Measurements from ENCODE around the gene REEP6. TPM values are rescaled to one million over a fixed set of nuclear protein-coding genes. Genes with fewer than 3 reads are reported as not detected.

Gene REEP6
- total RNA-seq, 1 experiment from 2014 or later = 9.2 TPM

- POLR2A ChIA-PET = no interaction called here
- no peak for TF ChIP-seq TCF7L2 (IDR thresholded peaks at IDR 0.05; ENCODE audit: low read depth, low read length)
- TF ChIP-seq POLR2AphosphoS5 (IDR thresholded peaks at IDR 0.05; ENCODE audit: low read depth, low read length) = no peak
- TF ChIP-seq, protein P1, sequence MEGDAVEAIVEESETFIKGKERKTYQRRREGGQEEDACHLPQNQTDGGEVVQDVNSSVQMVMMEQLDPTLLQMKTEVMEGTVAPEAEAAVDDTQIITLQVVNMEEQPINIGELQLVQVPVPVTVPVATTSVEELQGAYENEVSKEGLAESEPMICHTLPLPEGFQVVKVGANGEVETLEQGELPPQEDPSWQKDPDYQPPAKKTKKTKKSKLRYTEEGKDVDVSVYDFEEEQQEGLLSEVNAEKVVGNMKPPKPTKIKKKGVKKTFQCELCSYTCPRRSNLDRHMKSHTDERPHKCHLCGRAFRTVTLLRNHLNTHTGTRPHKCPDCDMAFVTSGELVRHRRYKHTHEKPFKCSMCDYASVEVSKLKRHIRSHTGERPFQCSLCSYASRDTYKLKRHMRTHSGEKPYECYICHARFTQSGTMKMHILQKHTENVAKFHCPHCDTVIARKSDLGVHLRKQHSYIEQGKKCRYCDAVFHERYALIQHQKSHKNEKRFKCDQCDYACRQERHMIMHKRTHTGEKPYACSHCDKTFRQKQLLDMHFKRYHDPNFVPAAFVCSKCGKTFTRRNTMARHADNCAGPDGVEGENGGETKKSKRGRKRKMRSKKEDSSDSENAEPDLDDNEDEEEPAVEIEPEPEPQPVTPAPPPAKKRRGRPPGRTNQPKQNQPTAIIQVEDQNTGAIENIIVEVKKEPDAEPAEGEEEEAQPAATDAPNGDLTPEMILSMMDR (IDR thresholded peaks at IDR 0.05) = no peak
- TF ChIP-seq SIN3A (IDR thresholded peaks at IDR 0.05; ENCODE audit: borderline replicate concordance, insufficient read depth, low read depth, low read length) = no peak
- no peak for TF ChIP-seq REST (IDR thresholded peaks at IDR 0.05; ENCODE audit: insufficient read depth in 1 of 2, low read depth in 2 of 2, low read length in 1 of 2)
- Histone ChIP-seq H3K4me1 (ENCODE audit: control insufficient read depth, insufficient read depth, low read length) (no peaks in the 10 kb centered on the region; the same call in 1 of the 2 replicates), H3K4me3 (ENCODE audit: low read depth in 2 of 2, low read length in 2 of 2) (no peak overlapping the region), H3K9me3 (ENCODE audit: control insufficient read depth, insufficient read depth, low read depth, low read length) (no peaks in the 10 kb centered on the region), H3K27ac (ENCODE audit: low read length) (no peak overlapping the region), H3K27me3 (ENCODE audit: control insufficient read depth, insufficient read depth, low read length) (no peaks in the 10 kb centered on the region), H3K36me3 (ENCODE audit: control insufficient read depth, insufficient read depth, low read length) (no peaks in the 10 kb centered on the region; the same call in 1 of the 2 replicates)
- no peak for ATAC-seq
- intact Hi-C loops (cut with micrococcal nuclease; ENCODE audit: unreplicated experiment) (no loop called here), in situ Hi-C loops (cut with HindIII; ENCODE audit: low pct_unique_long_range_greater_than_20kb, low sequenced_read_pairs) (no loop called here)
- no TSS peak for BruUV-seq (replicated peaks)
- DNase-seq (ENCODE audit: low read depth, low spot score) = no peak
- CTCF ChIA-PET = no interaction called here
These were observed 1.6 kb downstream of the REEP6 start for GRCh38 chr19:1492474-1493006.

- ChIA-PET CTCF (no interaction called here), POLR2A (no interaction called here)
- Histone ChIP-seq H3K9me3 (ENCODE audit: control insufficient read depth, insufficient read depth, low read depth, low read length) (no peaks in the 10 kb centered on the region), H3K4me3 (ENCODE audit: low read depth in 2 of 2, low read length in 2 of 2) (no peak overlapping the region), H3K36me3 (ENCODE audit: control insufficient read depth, insufficient read depth, low read length) (no peaks in the 10 kb centered on the region; the same call in 1 of the 2 replicates), H3K27me3 (ENCODE audit: control insufficient read depth, insufficient read depth, low read length) (no peaks in the 10 kb centered on the region), H3K4me1 (ENCODE audit: control insufficient read depth, insufficient read depth, low read length) (no peaks in the 10 kb centered on the region; the same call in 1 of the 2 replicates), H3K27ac (ENCODE audit: low read length) (no peak overlapping the region)
- DNase-seq (ENCODE audit: low read depth, low spot score) = no peak
- BruUV-seq (replicated peaks) = no TSS peak
- ATAC-seq = no peak
- intact Hi-C loops (cut with micrococcal nuclease; ENCODE audit: unreplicated experiment) = no loop called here
- TF ChIP-seq REST (IDR thresholded peaks at IDR 0.05; ENCODE audit: insufficient read depth in 1 of 2, low read depth in 2 of 2, low read length in 1 of 2) (no peak), POLR2AphosphoS5 (IDR thresholded peaks at IDR 0.05; ENCODE audit: low read depth, low read length) (no peak), SIN3A (IDR thresholded peaks at IDR 0.05; ENCODE audit: borderline replicate concordance, insufficient read depth, low read depth, low read length) (no peak), TCF7L2 (IDR thresholded peaks at IDR 0.05; ENCODE audit: low read depth, low read length) (no peak)
- TF ChIP-seq, protein P1 (IDR thresholded peaks at IDR 0.05) = no peak
- in situ Hi-C loops (cut with HindIII; ENCODE audit: low pct_unique_long_range_greater_than_20kb, low sequenced_read_pairs) = no loop called here
These were observed 3.3 kb downstream of the REEP6 start for GRCh38 chr19:1494115-1494815.

All from Panc1 (cell line).